Measurements from ENCODE around the gene MDN1.

GRCh38 chr6:89836639-89837222 lies 17.1 kb upstream of the MDN1 start:
- TF ChIP-seq ARNTL (CRISPR knock-in tag; IDR thresholded peaks at IDR 0.05; ENCODE audit: borderline replicate concordance, low read depth) = no peak
- no peak for TF ChIP-seq PPARA (CRISPR knock-in tag; IDR thresholded peaks at IDR 0.05; ENCODE audit: borderline replicate concordance)
- TF ChIP-seq ZNF8 (CRISPR knock-in tag; IDR thresholded peaks at IDR 0.05) = no peak
- no peak for TF ChIP-seq OSR1 (CRISPR knock-in tag; IDR thresholded peaks at IDR 0.05)
- TF ChIP-seq PATZ1 (CRISPR knock-in tag; IDR thresholded peaks at IDR 0.05; ENCODE audit: borderline replicate concordance) = no peak
- no peak for TF ChIP-seq POU6F1 (CRISPR knock-in tag; IDR thresholded peaks at IDR 0.05; ENCODE audit: borderline replicate concordance, low read depth)
- TF ChIP-seq CREB5 (CRISPR knock-in tag; IDR thresholded peaks at IDR 0.05; ENCODE audit: low read depth) = no peak
- TF ChIP-seq SNAI2 (CRISPR knock-in tag; IDR thresholded peaks at IDR 0.05) = no peak
- no peak for TF ChIP-seq ZFP30 (CRISPR knock-in tag; IDR thresholded peaks at IDR 0.05)
- TF ChIP-seq RARB (CRISPR knock-in tag; IDR thresholded peaks at IDR 0.05) = no peak
- TF ChIP-seq ISL1 (CRISPR knock-in tag; IDR thresholded peaks at IDR 0.05) = no peak
- TF ChIP-seq CSDC2 (CRISPR knock-in tag; IDR thresholded peaks at IDR 0.05) = no peak
- TF ChIP-seq ESRRG (CRISPR knock-in tag; IDR thresholded peaks at IDR 0.05) = no peak
